Trophoblast cell (in vitro differentiated cells and primary cell): ENCODE data around the gene KCNK10.

ENCODE experiments used
- DNase-seq, 2 donors: peaks; one replicate each; pipeline ENCODE4 v3.0.0-alpha.2; 2016
- H2AFZ ChIP-seq: 2 replicates; pipeline ENCODE4 v1.6.1; 2013; ENCODE audit warnings: low read length, moderate library complexity, mild to moderate bottlenecking; ENCODE audit not compliant: insufficient read depth, poor library complexity
- H2AK5ac ChIP-seq: 2 replicates; pipeline ENCODE4 v1.6.1; 2013; ENCODE audit warnings: mild to moderate bottlenecking, low read length
- H2BK120ac ChIP-seq: 2 replicates; pipeline ENCODE4 v1.6.1; 2013; ENCODE audit warnings: low read length, mild to moderate bottlenecking, moderate library complexity; ENCODE audit not compliant: insufficient read depth, poor library complexity
- H2BK12ac ChIP-seq: 2 replicates; pipeline ENCODE4 v1.6.1; 2013; ENCODE audit warnings: mild to moderate bottlenecking, low read length, moderate library complexity
- H2BK5ac ChIP-seq: 2 replicates; pipeline ENCODE4 v1.6.1; 2013; ENCODE audit warnings: low read length, low read depth, moderate library complexity, mild to moderate bottlenecking; ENCODE audit not compliant: poor library complexity
- H3K14ac ChIP-seq: 2 replicates; pipeline ENCODE4 v1.6.1; 2013; ENCODE audit warnings: mild to moderate bottlenecking, low read length
- H3K18ac ChIP-seq: 2 replicates; pipeline ENCODE4 v1.6.1; 2013; ENCODE audit warnings: mild to moderate bottlenecking, low read length
- H3K23ac ChIP-seq: 2 replicates; pipeline ENCODE4 v1.6.1; 2013; ENCODE audit warnings: low read length
- H3K27ac ChIP-seq: 2 replicates; pipeline ENCODE4 v1.5.1; 2013; ENCODE audit warnings: low read depth, mild to moderate bottlenecking, inconsistent platforms, low read length, moderate library complexity
- H3K27me3 ChIP-seq: 2 replicates; pipeline ENCODE4 v1.6.1; 2013; ENCODE audit warnings: inconsistent platforms, mild to moderate bottlenecking, low read length, moderate library complexity; ENCODE audit not compliant: insufficient read depth
- H3K36me3 ChIP-seq, 2 experiments: 1 replicate in 1 of 2; 2 replicates in 1 of 2; pipeline ENCODE4 v1.6.1; 2013; ENCODE audit warnings: low read length in 2 of 2, mild to moderate bottlenecking in 2 of 2, moderate library complexity in 1 of 2; ENCODE audit not compliant: insufficient read depth in 2 of 2, control insufficient read depth in 1 of 2
- H3K4ac ChIP-seq: 2 replicates; pipeline ENCODE4 v1.6.1; 2013; ENCODE audit warnings: low read depth, mild to moderate bottlenecking, low read length, moderate library complexity
- H3K4me1 ChIP-seq, 2 experiments: 1 replicate in 1 of 2; 2 replicates in 1 of 2; pipeline ENCODE4 v1.6.1; 2013; ENCODE audit warnings: low read length in 2 of 2, mild to moderate bottlenecking in 2 of 2, moderate library complexity in 1 of 2; ENCODE audit not compliant: insufficient read depth in 2 of 2, control insufficient read depth in 1 of 2
- H3K4me2 ChIP-seq: 2 replicates; pipeline ENCODE4 v1.6.1; 2013; ENCODE audit warnings: inconsistent platforms, mild to moderate bottlenecking, low read length, moderate library complexity
- H3K4me3 ChIP-seq: 2 replicates; pipeline ENCODE4 v1.5.1; 2013; ENCODE audit warnings: mild to moderate bottlenecking, low read depth, low read length, inconsistent platforms
- H3K79me1 ChIP-seq: one replicate; pipeline ENCODE4 v1.6.1; 2013; ENCODE audit warnings: low read length
- H3K79me2 ChIP-seq: 2 replicates; pipeline ENCODE4 v1.6.1; 2013; ENCODE audit warnings: low read length, mild to moderate bottlenecking; ENCODE audit not compliant: control insufficient read depth, insufficient read depth, poor library complexity
- H3K9ac ChIP-seq: 2 replicates; pipeline ENCODE4 v1.6.1; 2013; ENCODE audit warnings: mild to moderate bottlenecking, low read length
- H3K9me3 ChIP-seq: 2 replicates; pipeline ENCODE4 v1.6.1; 2013; ENCODE audit warnings: low read depth, mild to moderate bottlenecking, control low read depth, inconsistent platforms, low read length; ENCODE audit not compliant: insufficient read depth
- H4K12ac ChIP-seq: 2 replicates; pipeline ENCODE4 v1.6.1; 2013; ENCODE audit warnings: low read depth, mild to moderate bottlenecking, low read length, moderate library complexity
- H4K8ac ChIP-seq: 2 replicates; pipeline ENCODE4 v1.6.1; 2013; ENCODE audit warnings: low read depth, mild to moderate bottlenecking, low read length, moderate library complexity
- H4K91ac ChIP-seq: one replicate; pipeline ENCODE4 v1.6.1; 2013; ENCODE audit warnings: low read depth, mild to moderate bottlenecking, low read length, moderate library complexity
- WGBS: extraction: QIAGEN DNeasy Blood & Tissue Kit; methylation state at CpG from one replicate; pipeline ENCODE4 v1.1.7; 2013; ENCODE audit warnings: missing lambda C conversion rate; ENCODE audit not compliant: insufficient read length, insufficient coverage; ENCODE audit errors: extremely low coverage; 5-methylcytosine and 5-hydroxymethylcytosine counted together

Gene KCNK10

GRCh38 chr14:88359500-88359899, 36.4 kb upstream of the KCNK10 start:
- Histone ChIP-seq H2BK5ac (no peak overlapping the region), H4K8ac (no peak overlapping the region), H2BK120ac (no peak overlapping the region), H3K9me3 (no peaks in the 10 kb centered on the region), H3K18ac (no peak overlapping the region), H3K27ac (no peak overlapping the region), H2AK5ac (no peak overlapping the region), H4K91ac (no peak overlapping the region), H3K4me3 (no peak overlapping the region), H3K23ac (no peak overlapping the region), H3K14ac (no peak overlapping the region), H3K79me1 (no peaks in the 10 kb centered on the region), H3K4me1 (no peaks in the 10 kb centered on the region), H4K12ac (no peak overlapping the region), H3K27me3 (no peaks in the 10 kb centered on the region), H2AFZ (no peak overlapping the region), H2BK12ac (no peak overlapping the region), H3K79me2 (no peaks in the 10 kb centered on the region), H3K9ac (no peak overlapping the region), H3K4me2 (no peak overlapping the region), H3K36me3 (no peaks in the 10 kb centered on the region), H3K4ac (no peak overlapping the region)
- no peak for DNase-seq
- no CpG with 5 or more reads among the region's 2 CpGs for WGBS

- H3K4me1 ChIP-seq = no peaks in the 10 kb centered on the region
- no peak overlapping the region for H2BK120ac ChIP-seq
- no peak overlapping the region for H3K4me2 ChIP-seq
- H4K8ac ChIP-seq = no peak overlapping the region
- H2AK5ac ChIP-seq = no peak overlapping the region
- no peak overlapping the region for H3K9ac ChIP-seq
- H2BK5ac ChIP-seq = no peak overlapping the region
- H3K18ac ChIP-seq = no peak overlapping the region
- no peak overlapping the region for H3K4me3 ChIP-seq
- no CpG with 5 or more reads among the region's 3 CpGs for WGBS
- no peak overlapping the region for H2BK12ac ChIP-seq
- H3K4ac ChIP-seq = no peak overlapping the region
- H3K27ac ChIP-seq = no peak overlapping the region
- no peak overlapping the region for H4K91ac ChIP-seq
- no peak for DNase-seq
- no peaks in the 10 kb centered on the region for H3K27me3 ChIP-seq
- no peak overlapping the region for H3K23ac ChIP-seq
- no peak overlapping the region for H3K14ac ChIP-seq
- no peaks in the 10 kb centered on the region for H3K79me2 ChIP-seq
- H3K9me3 ChIP-seq = no peaks in the 10 kb centered on the region
- H3K36me3 ChIP-seq = no peaks in the 10 kb centered on the region
- no peak overlapping the region for H4K12ac ChIP-seq
- no peaks in the 10 kb centered on the region for H3K79me1 ChIP-seq
- H2AFZ ChIP-seq = no peak overlapping the region
These were observed 31.3 kb upstream of the KCNK10 start for GRCh38 chr14:88354358-88354757.

GRCh38 chr14:88352698-88353097, 29.6 kb upstream of the KCNK10 start:
- Histone ChIP-seq H3K27me3 (no peaks in the 10 kb centered on the region), H3K27ac (no peak overlapping the region), H3K4ac (no peak overlapping the region), H3K79me2 (no peaks in the 10 kb centered on the region), H4K91ac (no peak overlapping the region), H3K4me2 (no peak overlapping the region), H2BK5ac (no peak overlapping the region), H2BK120ac (no peak overlapping the region), H2AFZ (no peak overlapping the region), H2BK12ac (no peak overlapping the region), H4K8ac (no peak overlapping the region), H3K4me1 (no peaks in the 10 kb centered on the region), H3K23ac (no peak overlapping the region), H3K18ac (no peak overlapping the region), H2AK5ac (no peak overlapping the region), H3K14ac (no peak overlapping the region), H4K12ac (no peak overlapping the region), H3K9me3 (no peaks in the 10 kb centered on the region), H3K9ac (no peak overlapping the region), H3K79me1 (no peaks in the 10 kb centered on the region), H3K4me3 (no peak overlapping the region), H3K36me3 (no peaks in the 10 kb centered on the region)
- DNase-seq = no peak
- no CpG with 5 or more reads among the region's 3 CpGs for WGBS

DNA sequence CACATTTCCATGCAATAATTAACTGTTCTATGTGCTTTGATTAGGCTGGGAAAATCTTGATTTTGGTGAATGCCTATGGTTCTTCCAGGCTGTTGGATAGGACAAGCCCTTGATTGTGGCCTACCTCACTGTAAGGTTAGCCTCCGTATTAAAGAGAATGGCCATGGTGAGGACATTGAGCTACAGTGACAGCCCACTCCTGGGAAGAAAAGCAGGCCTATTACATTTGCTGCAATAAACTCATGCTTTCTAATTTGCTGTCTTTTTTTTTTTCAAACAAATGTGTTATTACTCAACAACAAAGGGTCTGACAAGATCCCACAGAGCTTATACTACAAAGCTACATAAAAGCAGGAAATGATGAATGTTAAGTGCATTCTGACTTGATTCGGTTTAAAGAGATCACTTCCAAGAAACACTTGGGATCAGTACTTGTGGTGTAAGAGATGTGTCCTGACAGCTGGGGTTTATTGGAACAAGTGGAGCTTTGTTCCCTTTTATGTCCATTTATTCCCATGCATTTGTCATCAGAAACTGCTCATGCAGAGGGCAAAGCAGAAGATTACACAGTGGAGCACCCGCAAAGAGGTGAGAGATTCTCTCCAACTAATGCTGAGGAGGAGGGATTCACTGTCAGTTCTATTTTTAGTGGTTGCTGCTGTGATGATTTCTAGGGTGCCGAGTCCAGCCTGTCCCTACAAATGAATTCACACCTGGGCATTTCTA, 29.1 kb upstream of the KCNK10 start:
- Histone ChIP-seq H2AFZ (no peak overlapping the region), H3K4me3 (no peak overlapping the region), H3K4me1 (no peaks in the 10 kb centered on the region), H3K4ac (no peak overlapping the region), H2BK5ac (no peak overlapping the region), H4K12ac (no peak overlapping the region), H4K8ac (no peak overlapping the region), H3K27me3 (no peaks in the 10 kb centered on the region), H3K9me3 (no peaks in the 10 kb centered on the region), H2AK5ac (no peak overlapping the region), H2BK12ac (no peak overlapping the region), H3K9ac (no peak overlapping the region), H2BK120ac (no peak overlapping the region), H3K4me2 (no peak overlapping the region), H4K91ac (no peak overlapping the region), H3K18ac (no peak overlapping the region), H3K79me1 (no peaks in the 10 kb centered on the region), H3K36me3 (no peaks in the 10 kb centered on the region), H3K27ac (no peak overlapping the region), H3K14ac (no peak overlapping the region), H3K79me2 (no peaks in the 10 kb centered on the region), H3K23ac (no peak overlapping the region)
- WGBS = no CpG with 5 or more reads among the region's 4 CpGs
- DNase-seq = no peak
